ENCODE results near the gene KAZALD1. TPM values are rescaled to one million over a fixed set of nuclear protein-coding genes. Genes with fewer than 3 reads are reported as not detected.

Gene KAZALD1
- total RNA-seq, 4 donors from 2014 or later: 2.2 to 6.1 (median 2.7) TPM

GRCh38 chr10:101095550-101096213, 33.9 kb downstream of the KAZALD1 start:
- no peak overlapping the region for H3K4me3 ChIP-seq (ENCODE audit: low read depth, poor library complexity, severe bottlenecking)
- TF ChIP-seq POLR2A (IDR thresholded peaks at IDR 0.05): no peak
- TF ChIP-seq CTCF (IDR thresholded peaks at IDR 0.05): peak in 1 of 3 donors; percentile 39
- intact Hi-C loops (cut with DNase I; ENCODE audit: low total_unique reads): loop anchor here (5.0 kb wide), 1 partner anchor 47 kb away; no protein-coding TSS in a partner anchor
- peak; percentile 47 to 88 for DNase-seq (ENCODE audit: low spot score in 2 of 2)
- WGBS, 2 donors: 10 to 23% methylated on average over 7 of the region's 7 CpGs

- TF ChIP-seq POLR2A (IDR thresholded peaks at IDR 0.05) (no peak), CTCF (IDR thresholded peaks at IDR 0.05) (no peak)
- DNase-seq (ENCODE audit: low spot score in 2 of 2): no peak
- 80 to 100% methylated on average over 2 to 4 of the region's 4 CpGs for WGBS, 2 donors
- no peak overlapping the region for H3K4me3 ChIP-seq (ENCODE audit: low read depth, poor library complexity, severe bottlenecking)
- intact Hi-C loops (cut with DNase I; ENCODE audit: low total_unique reads): loop anchor here (5.0 kb wide), 1 partner anchor 46 kb away; no protein-coding TSS in a partner anchor
Observed at GRCh38 chr10:101096378-101096777, 34.6 kb downstream of the KAZALD1 start.

- 37 to 38% methylated on average over 4 of the region's 4 CpGs for WGBS, 2 donors
- TF ChIP-seq POLR2A (IDR thresholded peaks at IDR 0.05) (no peak), CTCF (IDR thresholded peaks at IDR 0.05) (no peak)
- no peak for DNase-seq (ENCODE audit: low spot score in 2 of 2)
- H3K4me3 ChIP-seq (ENCODE audit: low read depth, poor library complexity, severe bottlenecking): no peak overlapping the region
- intact Hi-C loops (cut with DNase I; ENCODE audit: low total_unique reads): loop anchor here (5.0 kb wide), 1 partner anchor 44 kb away; no protein-coding TSS in a partner anchor
Observed at GRCh38 chr10:101097881-101098280, 36.1 kb downstream of the KAZALD1 start.

- H3K4me3 ChIP-seq (ENCODE audit: low read depth, poor library complexity, severe bottlenecking): no peak overlapping the region
- no peak for DNase-seq (ENCODE audit: low spot score in 2 of 2)
- 50 to 61% methylated on average over 6 of the region's 6 CpGs for WGBS, 2 donors
- TF ChIP-seq POLR2A (IDR thresholded peaks at IDR 0.05) (no peak), CTCF (IDR thresholded peaks at IDR 0.05) (no peak)
- intact Hi-C loops (cut with DNase I; ENCODE audit: low total_unique reads): loop anchor here (5.0 kb wide), 1 partner anchor 42 kb away; no protein-coding TSS in a partner anchor
Observed at GRCh38 chr10:101099901-101100300, 38.1 kb downstream of the KAZALD1 start.

- DNase-seq (ENCODE audit: low spot score in 2 of 2): no peak
- no peak overlapping the region for H3K4me3 ChIP-seq (ENCODE audit: low read depth, poor library complexity, severe bottlenecking)
- intact Hi-C loops (cut with DNase I; ENCODE audit: low total_unique reads): no loop called here
- no peak for TF ChIP-seq CTCF (IDR thresholded peaks at IDR 0.05)
- no peak for TF ChIP-seq POLR2A (IDR thresholded peaks at IDR 0.05)
- WGBS, 2 donors: 76 to 77% methylated on average over 4 of the region's 4 CpGs
Observed at GRCh38 chr10:101101372-101101881, 39.6 kb downstream of the KAZALD1 start.

Data from lower leg skin (tissue), 4 donors.